GM12874 (cell line): ENCODE measurements around the gene C20orf204.
A peak's percentile ranks its signal among the peaks of the same experiment; 100 is the strongest.

Experiments used
- CTCF ChIP-seq: IDR thresholded peaks from 2 replicates; pipeline ENCODE4 v1.5.1; 2011; ENCODE audit warnings: low read depth, mild to moderate bottlenecking, control low read depth, low read length, moderate library complexity; ENCODE audit not compliant: insufficient read depth

Gene C20orf204

DNA sequence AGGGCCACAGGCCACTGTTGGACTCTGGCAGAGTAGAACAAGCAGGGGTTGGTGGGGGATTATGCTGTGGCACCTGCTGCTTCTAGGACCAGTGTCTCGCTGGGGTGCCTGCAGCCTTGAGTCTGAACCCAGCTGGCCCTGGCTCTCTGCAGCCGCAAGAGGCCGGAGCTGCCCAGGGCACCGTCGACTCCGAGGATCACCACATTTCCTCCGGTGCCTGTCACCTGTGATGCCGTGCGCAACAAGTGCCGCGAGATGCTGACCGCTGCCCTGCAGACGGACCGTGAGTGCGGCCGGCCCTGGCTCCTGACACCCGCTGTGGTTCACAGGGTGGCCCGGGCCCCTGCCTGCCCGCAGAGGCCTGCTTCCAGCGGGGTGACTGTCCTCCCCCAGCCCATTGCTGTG lies 33.2 kb downstream of the C20orf204 start:
- TF ChIP-seq CTCF: no peak

- TF ChIP-seq CTCF: peak; percentile 91
Measured at GRCh38 chr20:64069614-64070243, 33.7 kb downstream of the C20orf204 start.

DNA sequence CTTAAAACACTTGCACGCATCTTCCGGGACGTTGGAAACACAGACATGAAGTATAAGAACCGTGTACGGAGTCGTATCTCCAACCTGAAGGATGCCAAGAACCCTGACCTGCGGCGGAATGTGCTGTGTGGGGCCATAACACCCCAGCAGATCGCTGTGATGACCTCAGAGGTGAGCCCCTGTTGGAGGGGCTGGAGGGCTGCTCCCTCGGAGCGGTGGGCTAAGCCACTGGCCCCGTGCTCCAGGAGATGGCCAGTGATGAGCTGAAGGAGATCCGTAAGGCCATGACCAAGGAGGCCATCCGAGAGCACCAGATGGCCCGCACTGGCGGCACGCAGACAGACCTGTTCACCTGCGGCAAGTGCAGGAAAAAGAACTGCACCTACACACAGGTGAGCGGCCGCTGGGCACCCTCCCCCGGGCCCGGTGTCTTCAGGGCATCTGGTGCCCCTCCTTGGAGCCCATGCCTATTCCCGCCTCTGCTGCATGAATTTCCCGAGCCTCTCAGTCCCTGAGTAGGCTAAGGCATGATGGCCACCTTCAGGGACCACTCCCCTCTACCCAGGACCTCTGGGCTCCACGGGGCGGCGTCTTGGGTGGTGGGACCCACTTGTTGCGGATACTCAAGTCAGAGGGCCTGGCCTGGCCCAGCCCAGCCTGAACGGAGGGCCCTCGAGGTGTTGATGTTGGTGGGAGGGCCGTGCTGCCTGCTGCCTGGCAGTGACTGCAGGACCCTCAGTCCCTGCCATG lies 34.4 kb downstream of the C20orf204 start:
- no peak for TF ChIP-seq CTCF

DNA sequence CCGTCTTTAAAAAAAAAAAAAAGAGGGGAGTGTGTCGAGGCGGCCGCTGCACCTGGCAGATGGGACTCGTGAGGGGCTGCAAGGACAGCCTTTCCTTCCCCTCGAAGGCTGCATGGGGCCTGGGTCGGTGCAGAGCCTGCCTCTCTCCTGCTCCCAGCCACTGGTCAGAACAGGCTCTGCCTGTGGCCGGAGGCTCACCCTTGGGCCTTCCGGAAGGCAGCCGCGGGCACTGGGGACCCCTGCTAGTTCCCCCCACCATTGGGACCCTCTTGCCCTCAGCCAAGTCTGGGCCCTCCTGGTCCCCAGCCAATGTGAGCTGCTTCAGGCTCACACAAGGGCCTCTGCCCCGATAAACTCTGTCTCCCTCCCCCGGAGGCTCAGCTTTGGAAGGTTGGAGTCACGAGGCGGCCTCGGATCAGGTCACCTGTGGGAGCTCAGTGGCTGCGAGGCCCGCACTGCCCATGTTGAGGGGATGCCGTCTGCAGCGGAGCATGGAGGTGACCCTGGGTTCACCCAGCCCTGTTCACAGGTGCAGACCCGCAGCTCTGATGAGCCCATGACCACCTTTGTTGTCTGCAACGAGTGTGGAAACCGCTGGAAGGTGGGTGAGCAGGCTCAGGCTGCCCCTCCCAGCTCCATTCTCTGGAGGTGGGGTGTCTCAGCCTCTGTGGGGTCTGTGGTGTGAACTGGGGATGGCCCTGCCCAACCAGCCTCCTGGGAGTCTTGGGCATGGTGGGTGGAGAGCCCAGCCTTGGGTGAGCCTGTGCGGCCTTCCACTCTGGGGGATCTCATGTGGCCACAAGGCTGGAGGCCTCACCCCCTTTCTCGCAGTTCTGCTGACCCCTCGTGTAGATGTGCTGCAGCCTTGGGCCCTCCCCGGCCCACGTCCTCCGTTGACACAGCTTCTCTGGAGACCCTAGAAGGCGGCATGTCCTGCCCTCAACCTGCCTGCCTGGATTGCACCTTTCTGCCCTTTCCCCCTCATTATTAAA lies 35.7 kb downstream of the C20orf204 start:
- no peak for TF ChIP-seq CTCF

- no peak for TF ChIP-seq CTCF
Measured at GRCh38 chr20:64072498-64073063, 36.6 kb downstream of the C20orf204 start.

GRCh38 chr20:64073476-64074183 lies 37.6 kb downstream of the C20orf204 start:
- TF ChIP-seq CTCF: no peak
